IPS DF 4.7 (cell line): ENCODE data around the gene SLC9A3.
"Not testable (repeated sequence)": the region's sequence is repeated elsewhere in the genome, so short reads cannot be mapped to it uniquely, and the experiment has no call there.

Source experiments
- DNase-seq: peaks from one replicate; pipeline ENCODE4 v3.0.0-alpha.2; 2013; ENCODE audit warnings: low spot score; ENCODE audit errors: extremely low read depth

The SLC9A3 gene

GRCh38 chr5:477247-477646 lies 47.0 kb downstream of the SLC9A3 start:
- no peak for DNase-seq

- DNase-seq: no peak
These were observed 47.5 kb downstream of the SLC9A3 start for GRCh38 chr5:476814-477175.

- no peak for DNase-seq
These were observed 48.0 kb downstream of the SLC9A3 start for GRCh38 chr5:476102-476813.

- DNase-seq: no peak
These were observed 48.5 kb downstream of the SLC9A3 start for GRCh38 chr5:475704-476101.

- no peak for DNase-seq
These were observed 49.2 kb downstream of the SLC9A3 start for GRCh38 chr5:474840-475661.

GRCh38 chr5:474232-474839 lies 49.9 kb downstream of the SLC9A3 start:
- not testable (repeated sequence) for DNase-seq

GRCh38 chr5:473551-474192 lies 50.6 kb downstream of the SLC9A3 start:
- no peak for DNase-seq

GRCh38 chr5:472656-473550 lies 51.3 kb downstream of the SLC9A3 start:
- DNase-seq: no peak

GRCh38 chr5:472076-472655 lies 52.1 kb downstream of the SLC9A3 start:
- no peak for DNase-seq

- no peak for DNase-seq
These were observed 52.5 kb downstream of the SLC9A3 start for GRCh38 chr5:471750-472058.

- DNase-seq: no peak
These were observed 53.1 kb downstream of the SLC9A3 start for GRCh38 chr5:470961-471749.

GRCh38 chr5:469752-470483 lies 54.3 kb downstream of the SLC9A3 start:
- no peak for DNase-seq

- no peak for DNase-seq
These were observed 55.8 kb downstream of the SLC9A3 start for GRCh38 chr5:468401-468800.

GRCh38 chr5:466661-467310 lies 57.5 kb downstream of the SLC9A3 start:
- no peak for DNase-seq

- DNase-seq: no peak
These were observed 58.5 kb downstream of the SLC9A3 start for GRCh38 chr5:465591-466403.

GRCh38 chr5:464843-465590 lies 59.2 kb downstream of the SLC9A3 start:
- no peak for DNase-seq

GRCh38 chr5:464446-464842 lies 59.8 kb downstream of the SLC9A3 start:
- DNase-seq: no peak
